Thyroid gland (tissue), 4 donors: ENCODE data around the gene GPSM1.

ENCODE experiments used
- CTCF ChIP-seq, 6 experiments: fragments of 200-600 bp in 3 of 6; fragments of 450-650 bp in 3 of 6; sonication (generic) in 3 of 6; IDR thresholded peaks; one replicate each; pipeline ENCODE4 v1.5.1; 2016 to 2019; ENCODE audit warnings: antibody characterized with exemption in 6 of 6, mild to moderate bottlenecking in 2 of 6, inconsistent platforms in 1 of 6, moderate library complexity in 1 of 6
- POLR2A ChIP-seq, 2 donors: fragments of 450-650 bp; IDR thresholded peaks; one replicate each; pipeline ENCODE4 v1.6.1; 2017; ENCODE audit warnings: antibody characterized with exemption in 2 of 2, mild to moderate bottlenecking in 2 of 2, moderate library complexity in 1 of 2

GRCh38 chr9:136396219-136396515 lies 68.8 kb downstream of the GPSM1 start:
- TF ChIP-seq CTCF (IDR thresholded peaks at IDR 0.05), result no peak
- TF ChIP-seq POLR2A (IDR thresholded peaks at IDR 0.05), result no peak
